CD4-positive, CD25-positive, alpha-beta regulatory T cell (primary cell): ENCODE measurements around the gene RBM44. TPM values are rescaled to one million over a fixed set of nuclear protein-coding genes. Genes with fewer than 3 reads are reported as not detected.
A peak's percentile ranks its signal among the peaks of the same experiment; 100 is the strongest.
"Not testable (repeated sequence)": the region's sequence is repeated elsewhere in the genome, so short reads cannot be mapped to it uniquely, and the experiment has no call there.

Source experiments
- ATAC-seq, 2 donors: fragments of 150-1000 bp; cut with Tn5 transposase; one replicate each; pipeline ENCODE4 v1.10.0; 2021; ENCODE audit warnings: low read depth in 2 of 2, moderate number of reproducible peaks in 2 of 2, moderate library complexity in 1 of 2
- DNase-seq, 3 donors: peaks; one replicate each; pipeline versions ENCODE4 v3.0.0 to v3.0.0-alpha.2; 2012 to 2022; ENCODE audit warnings: mixed read lengths in 1 of 3
- H3K27ac ChIP-seq: one replicate; pipeline ENCODE4 v1.7.0; 2013; ENCODE audit warnings: mild to moderate bottlenecking, low read length; ENCODE audit not compliant: insufficient read depth, poor library complexity, severe bottlenecking
- H3K27me3 ChIP-seq: one replicate; pipeline ENCODE4 v1.7.0; 2013; ENCODE audit warnings: low read length; ENCODE audit not compliant: control insufficient read depth, insufficient read depth
- H3K36me3 ChIP-seq: one replicate; pipeline ENCODE4 v1.7.0; 2013; ENCODE audit warnings: mild to moderate bottlenecking, low read length, moderate library complexity; ENCODE audit not compliant: control insufficient read depth, insufficient read depth
- H3K4me1 ChIP-seq: 2 replicates; pipeline ENCODE4 v1.7.0; 2013; ENCODE audit warnings: mild to moderate bottlenecking, low read length; ENCODE audit not compliant: insufficient read depth, control insufficient read depth, poor library complexity, severe bottlenecking
- H3K4me3 ChIP-seq: one replicate; pipeline ENCODE4 v1.7.0; 2013; ENCODE audit warnings: low read depth, mild to moderate bottlenecking, low read length, moderate library complexity
- H3K9me3 ChIP-seq, 2 experiments: 1 replicate in 1 of 2; 2 replicates in 1 of 2; pipeline ENCODE4 v1.7.0; 2013; ENCODE audit warnings: low read length in 2 of 2, mild to moderate bottlenecking in 1 of 2, moderate library complexity in 1 of 2; ENCODE audit not compliant: control insufficient read depth in 2 of 2
- H3K27ac Mint-ChIP-seq, 3 donors: one replicate each; pipeline ENCODE4 v1.8.0; 2020 to 2022; ENCODE audit warnings: mild to moderate bottlenecking in 3 of 3, mixed read lengths in 3 of 3, moderate library complexity in 2 of 3
- H3K27me3 Mint-ChIP-seq: one replicate; pipeline ENCODE4 v1.8.0; 2022; ENCODE audit warnings: mild to moderate bottlenecking, mixed read lengths
- H3K36me3 Mint-ChIP-seq: one replicate; pipeline ENCODE4 v1.8.0; 2020; ENCODE audit warnings: mixed read lengths
- H3K4me1 Mint-ChIP-seq, 4 donors: one replicate each; pipeline ENCODE4 v1.8.0; 2020 to 2022; ENCODE audit warnings: mixed read lengths in 4 of 4, mild to moderate bottlenecking in 1 of 4
- H3K4me3 Mint-ChIP-seq, 4 donors: one replicate each; pipeline ENCODE4 v1.8.0; 2020 to 2022; ENCODE audit warnings: mild to moderate bottlenecking in 4 of 4, mixed read lengths in 4 of 4, moderate library complexity in 3 of 4
- H3K9me3 Mint-ChIP-seq, 7 donors: one replicate each; pipeline ENCODE4 v1.8.0; 2020 to 2022; ENCODE audit warnings: mixed read lengths in 7 of 7, mild to moderate bottlenecking in 3 of 7, moderate library complexity in 2 of 7
- polyA plus RNA-seq, 4 donors: library from polyadenylated mRNA; unstranded; fragments of 300-500 nt; fragmentation: Illumina TruSeq; gene quantifications; one replicate each; pipeline ENCODE4 v1.2.3, GENCODE V29; 2021
- total RNA-seq: library from RNA; stranded (reverse); gene quantifications from one replicate; pipeline ENCODE4 v1.2.3, GENCODE V29; 2022

The RBM44 gene
- total and polyA plus RNA-seq, 5 donors from 2014 or later: 0.21 to 4.5 (median 0.28) TPM; not detected in 2

- peaks cover 74% of the 10 kb centered on the region for H3K36me3 ChIP-seq
- not testable (repeated sequence) for DNase-seq, H3K9me3 ChIP-seq, H3K4me1 ChIP-seq, H3K9me3 Mint-ChIP-seq, H3K27ac Mint-ChIP-seq, H3K27me3 Mint-ChIP-seq, H3K4me3 Mint-ChIP-seq, H3K27ac ChIP-seq, H3K4me3 ChIP-seq, H3K27me3 ChIP-seq, ATAC-seq
- peaks cover 6 to 11% (median 8%) of the 10 kb centered on the region in 4 donors for H3K4me1 Mint-ChIP-seq
- peaks cover 37% of the 10 kb centered on the region for H3K36me3 Mint-ChIP-seq
Measured at GRCh38 chr2:237765122-237765521, 33.5 kb upstream of the RBM44 start.

GRCh38 chr2:237765875-237766274 is 32.7 kb upstream of the RBM44 start:
- no peak overlapping the region for H3K4me3 Mint-ChIP-seq
- peaks cover 69% of the 10 kb centered on the region for H3K36me3 ChIP-seq

GRCh38 chr2:237766340-237766739 is 32.2 kb upstream of the RBM44 start:
- Mint-ChIP-seq H3K9me3 (no peaks in the 10 kb centered on the region), H3K36me3 (peaks cover 39% of the 10 kb centered on the region), H3K4me1 (peaks cover 6 to 11% (median 8%) of the 10 kb centered on the region in 4 donors), H3K27me3 (no peaks in the 10 kb centered on the region), H3K4me3 (no peak overlapping the region), H3K27ac (peak overlapping the region in 1 of 3 donors; percentile 43)
- ATAC-seq (no peak), DNase-seq (no peak)
- Histone ChIP-seq H3K27me3 (no peaks in the 10 kb centered on the region), H3K4me3 (no peak overlapping the region), H3K27ac (no peak overlapping the region), H3K36me3 (peaks cover 68% of the 10 kb centered on the region), H3K9me3 (no peaks in the 10 kb centered on the region), H3K4me1 (no peaks in the 10 kb centered on the region)

More at GRCh38 chr2:237765875-237766274, 32.7 kb upstream of the RBM44 start:
- no peaks in the 10 kb centered on the region for H3K9me3 Mint-ChIP-seq
- H3K27ac Mint-ChIP-seq: no peak overlapping the region
- Histone ChIP-seq H3K4me1 (no peaks in the 10 kb centered on the region), H3K9me3 (no peaks in the 10 kb centered on the region), H3K27ac (no peak overlapping the region), H3K4me3 (no peak overlapping the region), H3K27me3 (no peaks in the 10 kb centered on the region)
- no peaks in the 10 kb centered on the region for H3K27me3 Mint-ChIP-seq
- H3K36me3 Mint-ChIP-seq: peaks cover 37% of the 10 kb centered on the region
- no peak for DNase-seq
- no peak for ATAC-seq
- H3K4me1 Mint-ChIP-seq: peaks cover 6 to 11% (median 8%) of the 10 kb centered on the region in 4 donors

GRCh38 chr2:237772513-237772912 is 26.1 kb upstream of the RBM44 start:
- peak overlapping the region in 1 of 4 donors; percentile 61 for H3K4me3 Mint-ChIP-seq
- H3K27me3 Mint-ChIP-seq: no peaks in the 10 kb centered on the region
- H3K36me3 Mint-ChIP-seq: peaks cover 54% of the 10 kb centered on the region
- Histone ChIP-seq H3K4me3 (no peak overlapping the region), H3K9me3 (no peaks in the 10 kb centered on the region), H3K27me3 (no peaks in the 10 kb centered on the region), H3K36me3 (peaks cover 73% of the 10 kb centered on the region), H3K27ac (no peak overlapping the region), H3K4me1 (no peaks in the 10 kb centered on the region)
- no peak for DNase-seq
- H3K4me1 Mint-ChIP-seq: peaks cover 0 to 14% (median 4%) of the 10 kb centered on the region in 4 donors
- no peaks in the 10 kb centered on the region for H3K9me3 Mint-ChIP-seq
- ATAC-seq: no peak
- H3K27ac Mint-ChIP-seq: no peak overlapping the region

GRCh38 chr2:237773826-237774225 is 24.8 kb upstream of the RBM44 start:
- H3K4me1 ChIP-seq: no peaks in the 10 kb centered on the region
- no peaks in the 10 kb centered on the region for H3K9me3 ChIP-seq
- peaks cover 83% of the 10 kb centered on the region for H3K36me3 ChIP-seq
- H3K4me3 ChIP-seq: no peak overlapping the region
- H3K4me3 Mint-ChIP-seq: no peak overlapping the region
- peaks cover 63% of the 10 kb centered on the region for H3K36me3 Mint-ChIP-seq
- no peaks in the 10 kb centered on the region for H3K27me3 ChIP-seq
- no peaks in the 10 kb centered on the region for H3K9me3 Mint-ChIP-seq
- H3K27me3 Mint-ChIP-seq: no peaks in the 10 kb centered on the region
- H3K4me1 Mint-ChIP-seq: peaks cover 0 to 14% (median 4%) of the 10 kb centered on the region in 4 donors
- ATAC-seq (no peak), DNase-seq (no peak)
- no peak overlapping the region for H3K27ac Mint-ChIP-seq
- no peak overlapping the region for H3K27ac ChIP-seq

- H3K9me3 Mint-ChIP-seq: no peaks in the 10 kb centered on the region
- H3K36me3 Mint-ChIP-seq: peaks cover 65% of the 10 kb centered on the region
- ATAC-seq (no peak), DNase-seq (peak in 2 of 3 donors; percentile 29 to 65)
- Histone ChIP-seq H3K36me3 (peaks cover 83% of the 10 kb centered on the region), H3K9me3 (no peaks in the 10 kb centered on the region), H3K27me3 (no peaks in the 10 kb centered on the region), H3K4me3 (no peak overlapping the region), H3K27ac (no peak overlapping the region), H3K4me1 (no peaks in the 10 kb centered on the region)
- H3K4me1 Mint-ChIP-seq: peaks cover 0 to 7% (median 4%) of the 10 kb centered on the region in 4 donors
- no peaks in the 10 kb centered on the region for H3K27me3 Mint-ChIP-seq
- peak overlapping the region in 1 of 3 donors; percentile 58 for H3K27ac Mint-ChIP-seq
- peak overlapping the region in 1 of 4 donors; percentile 24 for H3K4me3 Mint-ChIP-seq
Measured at GRCh38 chr2:237774811-237775553, 23.6 kb upstream of the RBM44 start.

GRCh38 chr2:237779521-237779920 is 19.1 kb upstream of the RBM44 start:
- Mint-ChIP-seq H3K9me3 (peaks cover 0 to 5% (median 0%) of the 10 kb centered on the region in 7 donors), H3K36me3 (peaks cover 65% of the 10 kb centered on the region), H3K4me1 (peaks cover 0 to 7% (median 2%) of the 10 kb centered on the region in 4 donors), H3K27ac (no peak overlapping the region), H3K4me3 (no peak overlapping the region), H3K27me3 (no peaks in the 10 kb centered on the region)
- no peaks in the 10 kb centered on the region for H3K27me3 ChIP-seq
- ATAC-seq: no peak
- H3K36me3 ChIP-seq: peaks cover 74% of the 10 kb centered on the region
- H3K27ac ChIP-seq: no peak overlapping the region
- DNase-seq: no peak
- H3K4me3 ChIP-seq: no peak overlapping the region
- H3K9me3 ChIP-seq: peaks cover 0 to 1% of the 10 kb centered on the region in 2 experiments
- H3K4me1 ChIP-seq: no peaks in the 10 kb centered on the region

- Mint-ChIP-seq H3K27me3 (no peaks in the 10 kb centered on the region), H3K36me3 (peaks cover 54% of the 10 kb centered on the region), H3K4me1 (no peaks in the 10 kb centered on the region), H3K27ac (no peak overlapping the region), H3K4me3 (no peak overlapping the region), H3K9me3 (peaks cover 0 to 14% (median 0%) of the 10 kb centered on the region in 7 donors)
- no peaks in the 10 kb centered on the region for H3K4me1 ChIP-seq
- H3K27ac ChIP-seq: no peak overlapping the region
- peaks cover 0 to 5% of the 10 kb centered on the region in 2 experiments for H3K9me3 ChIP-seq
- no peak for DNase-seq
- peaks cover 69% of the 10 kb centered on the region for H3K36me3 ChIP-seq
- no peak for ATAC-seq
- no peak overlapping the region for H3K4me3 ChIP-seq
- H3K27me3 ChIP-seq: no peaks in the 10 kb centered on the region
Measured at GRCh38 chr2:237782181-237782580, 16.4 kb upstream of the RBM44 start.
